NCI-H82 treated with DMSO at 0.1 percent for 48 hours (cell line): ENCODE data around the gene MAGEB3.
"Not testable (repeated sequence)": the region's sequence is repeated elsewhere in the genome, so short reads cannot be mapped to it uniquely, and the experiment has no call there.

Experiments used
- DNase-seq: peaks from one replicate; lab custom pipeline; 2025; ENCODE audit not compliant: unreplicated experiment; lab: John Stamatoyannopoulos, UW

Gene MAGEB3

GRCh38 chrX:30230395-30230794 lies at the start of gene MAGEB3:
Gene MAGEB3 (plus strand): TSS chrX:30230657. CDS start chrX:30235925, 5,268 bp downstream.
- DNase-seq = no peak

- DNase-seq = no peak
Measured at GRCh38 chrX:30181353-30181752, 49.1 kb upstream of the MAGEB3 start.

- DNase-seq = no peak
Measured at GRCh38 chrX:30183554-30183953, 46.9 kb upstream of the MAGEB3 start.

- no peak for DNase-seq
Measured at GRCh38 chrX:30190426-30190825, 40.0 kb upstream of the MAGEB3 start.

- DNase-seq = not testable (repeated sequence)
Measured at GRCh38 chrX:30193910-30194309, 36.5 kb upstream of the MAGEB3 start.

- DNase-seq = peak; percentile 2
Measured at GRCh38 chrX:30196322-30196721, 34.1 kb upstream of the MAGEB3 start.

- DNase-seq = no peak
Measured at GRCh38 chrX:30212172-30212571, 18.3 kb upstream of the MAGEB3 start.

GRCh38 chrX:30215357-30215843 lies 15.1 kb upstream of the MAGEB3 start, which contains the start of gene MAGEB2:
Gene MAGEB2 (plus strand): TSS chrX:30215563. CDS start chrX:30218581, 3,018 bp downstream.
- no peak for DNase-seq

GRCh38 chrX:30217465-30217864 lies 13.0 kb upstream of the MAGEB3 start:
- DNase-seq = no peak

- DNase-seq = no peak
Measured at GRCh38 chrX:30219372-30219771, 11.1 kb upstream of the MAGEB3 start.

- DNase-seq = no peak
Measured at GRCh38 chrX:30220661-30221060, 9.8 kb upstream of the MAGEB3 start.

- DNase-seq = no peak
Measured at GRCh38 chrX:30224536-30224935, 5.9 kb upstream of the MAGEB3 start.

- no peak for DNase-seq
Measured at GRCh38 chrX:30228526-30228925, 1.9 kb upstream of the MAGEB3 start.

- no peak for DNase-seq
Measured at GRCh38 chrX:30241724-30242415, 11.4 kb downstream of the MAGEB3 start, which contains the start of gene MAGEB4. Gene MAGEB4 (plus strand): TSS chrX:30242000. CDS start chrX:30242136, 136 bp downstream.

- no peak for DNase-seq
Measured at GRCh38 chrX:30246769-30247489, 16.5 kb downstream of the MAGEB3 start, which contains the start of gene MAGEB1. Gene MAGEB1 (plus strand): TSS chrX:30247146. CDS start chrX:30250494, 3,348 bp downstream.

GRCh38 chrX:30248854-30249253 lies 18.4 kb downstream of the MAGEB3 start:
- no peak for DNase-seq

GRCh38 chrX:30253257-30253656 lies 22.8 kb downstream of the MAGEB3 start:
- no peak for DNase-seq

GRCh38 chrX:30259927-30260326 lies 29.5 kb downstream of the MAGEB3 start:
- no peak for DNase-seq

GRCh38 chrX:30261012-30261411 lies 30.6 kb downstream of the MAGEB3 start:
- no peak for DNase-seq

- no peak for DNase-seq
Measured at GRCh38 chrX:30262763-30263162, 32.3 kb downstream of the MAGEB3 start.

GRCh38 chrX:30270639-30271038 lies 40.2 kb downstream of the MAGEB3 start:
- no peak for DNase-seq

- no peak for DNase-seq
Measured at GRCh38 chrX:30275498-30275897, 45.0 kb downstream of the MAGEB3 start.
